HL-60 (cell line): Measurements from ENCODE around the gene SREBF1.

Experiments
- CTCF ChIP-seq: IDR thresholded peaks from one replicate; pipeline ENCODE4 v1.5.1; 2011; ENCODE audit warnings: low read length, control low read depth, inconsistent platforms; ENCODE audit not compliant: insufficient read depth
- SPI1 ChIP-seq: IDR thresholded peaks from 2 replicates; pipeline ENCODE4 v1.6.1; 2012; ENCODE audit warnings: low read depth, mild to moderate bottlenecking, borderline replicate concordance

GRCh38 chr17:17872547-17873345 is 36.0 kb upstream of the SREBF1 start:
- TF ChIP-seq CTCF (no peak), SPI1 (no peak)
